ENCODE measurements around the gene IL15RA.

Gene IL15RA
- 6.0 reads per million, percentile 23 among the genes with 10 or more reads in this experiment for total RNA-seq

- DNase-seq = peak; percentile 79
These were observed at the start of gene IL15RA for GRCh38 chr10:5977471-5978229. IL15RA (minus strand) TSS chr10:5977543; CDS start chr10:5977492, 51 bp downstream.

GRCh38 chr10:6025683-6026255 lies 48.4 kb upstream of the IL15RA start:
- no peak for DNase-seq

- DNase-seq = no peak
These were observed 47.0 kb upstream of the IL15RA start for GRCh38 chr10:6024334-6024682.

- no peak for DNase-seq
These were observed 46.5 kb upstream of the IL15RA start for GRCh38 chr10:6023661-6024333.

GRCh38 chr10:6022660-6023059 lies 45.3 kb upstream of the IL15RA start:
- no peak for DNase-seq

GRCh38 chr10:6020826-6021225 lies 43.5 kb upstream of the IL15RA start:
- DNase-seq = no peak

- no peak for DNase-seq
These were observed 42.5 kb upstream of the IL15RA start for GRCh38 chr10:6019796-6020195.

- DNase-seq = no peak
These were observed 41.9 kb upstream of the IL15RA start for GRCh38 chr10:6019010-6019782.

GRCh38 chr10:6018422-6018821 lies 41.1 kb upstream of the IL15RA start:
- no peak for DNase-seq

GRCh38 chr10:6017781-6018354 lies 40.5 kb upstream of the IL15RA start:
- DNase-seq = no peak

- peak; percentile 59 for DNase-seq
These were observed 37.0 kb upstream of the IL15RA start for GRCh38 chr10:6014241-6014761.

- no peak for DNase-seq
These were observed 36.3 kb upstream of the IL15RA start for GRCh38 chr10:6013413-6014192.

GRCh38 chr10:6012121-6012905 lies 35.0 kb upstream of the IL15RA start:
- DNase-seq = no peak

- no peak for DNase-seq
These were observed 34.2 kb upstream of the IL15RA start for GRCh38 chr10:6011558-6011957.

- no peak for DNase-seq
These were observed 33.2 kb upstream of the IL15RA start for GRCh38 chr10:6010569-6010968.

- no peak for DNase-seq
These were observed 32.6 kb upstream of the IL15RA start for GRCh38 chr10:6009961-6010360.

GRCh38 chr10:6009150-6009549 lies 31.8 kb upstream of the IL15RA start:
- DNase-seq = no peak

GRCh38 chr10:6008497-6009142 lies 31.3 kb upstream of the IL15RA start:
- DNase-seq = no peak

GRCh38 chr10:6006991-6007390 lies 29.6 kb upstream of the IL15RA start:
- no peak for DNase-seq

GRCh38 chr10:6006546-6006945 lies 29.2 kb upstream of the IL15RA start:
- no peak for DNase-seq

Data from effector CD4-positive, alpha-beta T cell (primary cell).